Stomach (tissue), 4 donors: ENCODE data around the gene INPP4B.

Source experiments
- CTCF ChIP-seq, 7 experiments: fragments of 450-650 bp in 4 of 7; fragments of 200-600 bp in 3 of 7; sonication (generic) in 3 of 7; IDR thresholded peaks; one replicate each; pipeline ENCODE4 v1.5.1; 2016 to 2019; ENCODE audit warnings: antibody characterized with exemption in 7 of 7, control low read depth in 2 of 7, mild to moderate bottlenecking in 1 of 7
- EP300 ChIP-seq: sonication (generic); formaldehyde crosslinking; IDR thresholded peaks from one replicate; pipeline ENCODE4 v1.6.1; 2017; ENCODE audit warnings: antibody characterized with exemption
- POLR2A ChIP-seq, 4 donors: fragments of 450-650 bp; IDR thresholded peaks; one replicate each; pipeline ENCODE4 v1.6.1; 2016; ENCODE audit warnings: antibody characterized with exemption in 4 of 4, control low read depth in 2 of 4, mild to moderate bottlenecking in 1 of 4, moderate library complexity in 1 of 4
- POLR2AphosphoS5 ChIP-seq, 3 donors: sonication (generic); formaldehyde crosslinking; IDR thresholded peaks; one replicate each; pipeline ENCODE4 v1.6.1; 2016; ENCODE audit warnings: antibody characterized with exemption in 3 of 3

- TF ChIP-seq POLR2A (IDR thresholded peaks at IDR 0.05) (no peak), CTCF (IDR thresholded peaks at IDR 0.05) (no peak), EP300 (no peak), POLR2AphosphoS5 (IDR thresholded peaks at IDR 0.05) (no peak)
Measured at GRCh38 chr4:142081025-142081424, 765.1 kb downstream of the INPP4B start.
